ENCODE data around the gene OR2T29. TPM values are rescaled to one million over a fixed set of nuclear protein-coding genes. Genes with fewer than 3 reads are reported as not detected.
"Not testable (repeated sequence)": the region's sequence is repeated elsewhere in the genome, so short reads cannot be mapped to it uniquely, and the experiment has no call there.

Gene OR2T29
- total RNA-seq, 1 donor from 2014 or later, result not detected

DNA sequence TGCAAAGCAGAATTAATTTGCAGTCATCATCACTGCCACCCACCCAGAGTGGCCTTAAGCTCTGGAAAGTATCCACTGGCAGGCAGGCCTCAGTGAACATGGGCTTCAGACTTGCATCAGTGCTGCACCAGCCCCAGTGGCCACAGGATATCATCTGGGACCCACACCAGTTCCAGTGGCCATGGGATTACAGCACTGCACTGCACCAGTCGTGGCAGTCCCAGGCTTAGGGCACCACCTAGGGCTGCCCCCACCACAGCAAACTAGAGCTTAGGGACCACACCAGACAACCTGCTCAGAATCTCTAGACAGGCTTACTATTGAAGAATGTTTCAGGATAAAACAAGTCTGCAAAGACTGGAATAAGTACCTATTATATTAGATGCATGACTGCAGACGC, 15.2 kb downstream of the OR2T29 start:
- not testable (repeated sequence) for H3K36me3 Mint-ChIP-seq (ENCODE audit: low read depth, unreplicated experiment); H3K9me3 ChIP-seq (ENCODE audit: insufficient read depth, low read depth, low read length); H2AFZ ChIP-seq (ENCODE audit: low read depth, low read length); H3K27ac ChIP-seq (ENCODE audit: low read depth, low read length); H3K4me3 Mint-ChIP-seq (ENCODE audit: unreplicated experiment); DNase-seq (ENCODE audit: low read depth); H3K4me2 ChIP-seq (ENCODE audit: low read length); H3K36me3 ChIP-seq (ENCODE audit: insufficient read depth, low read length); H3K27me3 ChIP-seq (ENCODE audit: insufficient read depth, low read length); H4K20me1 ChIP-seq (ENCODE audit: insufficient read depth, low read length); H3K79me2 ChIP-seq (ENCODE audit: insufficient read depth, low read length); H3K27ac Mint-ChIP-seq (ENCODE audit: unreplicated experiment); H3K4me3 ChIP-seq (ENCODE audit: insufficient read depth, low read depth, low read length); FAIRE-seq; H3K4me1 Mint-ChIP-seq (ENCODE audit: low read depth, unreplicated experiment); H3K9me3 Mint-ChIP-seq (ENCODE audit: unreplicated experiment); H3K9ac ChIP-seq (ENCODE audit: low read length); H3K27me3 Mint-ChIP-seq (ENCODE audit: low read depth, unreplicated experiment); H3K4me1 ChIP-seq (ENCODE audit: insufficient read depth, low read length)

DNA sequence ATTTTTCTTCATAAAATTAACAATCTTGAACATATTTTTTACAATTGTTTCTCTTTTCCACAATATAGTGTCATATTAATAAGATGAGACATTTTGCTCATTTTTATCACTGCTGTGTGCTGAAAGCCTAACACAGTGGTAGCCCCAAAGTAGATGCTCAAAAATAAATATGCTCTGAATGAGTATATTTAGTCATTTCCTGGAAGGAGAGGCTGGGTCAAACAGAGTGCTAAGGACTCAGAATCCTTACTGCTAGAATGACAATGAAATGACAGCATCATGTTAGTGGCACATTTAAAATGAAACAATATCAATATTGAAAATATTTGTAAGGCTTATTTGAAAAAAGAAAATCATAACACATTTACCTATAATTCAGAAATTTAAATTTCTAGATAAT, 25.1 kb downstream of the OR2T29 start:
- not testable (repeated sequence) for FAIRE-seq; DNase-seq (ENCODE audit: low read depth)

DNA sequence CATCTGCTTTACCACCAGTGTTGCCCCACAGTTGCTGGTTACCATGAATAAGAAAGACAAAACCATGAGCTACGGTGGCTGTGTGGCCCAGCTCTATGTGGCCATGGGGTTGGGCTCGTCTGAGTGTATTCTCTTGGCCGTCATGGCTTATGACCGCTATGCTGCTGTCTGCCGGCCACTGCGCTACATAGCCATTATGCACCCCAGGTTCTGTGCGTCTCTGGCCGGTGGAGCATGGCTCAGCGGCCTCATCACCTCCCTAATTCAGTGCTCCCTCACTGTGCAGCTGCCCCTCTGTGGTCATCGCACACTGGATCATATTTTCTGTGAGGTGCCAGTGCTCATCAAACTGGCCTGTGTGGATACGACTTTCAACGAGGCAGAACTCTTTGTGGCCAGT, 40.7 kb downstream of the OR2T29 start:
- Histone ChIP-seq H2AFZ (ENCODE audit: low read depth, low read length) (no peak overlapping the region), H3K9me3 (ENCODE audit: insufficient read depth, low read depth, low read length) (no peaks in the 10 kb centered on the region), H3K27ac (ENCODE audit: low read depth, low read length) (no peak overlapping the region), H3K4me1 (ENCODE audit: insufficient read depth, low read length) (no peaks in the 10 kb centered on the region), H3K79me2 (ENCODE audit: insufficient read depth, low read length) (no peaks in the 10 kb centered on the region), H3K9ac (ENCODE audit: low read length) (no peak overlapping the region), H4K20me1 (ENCODE audit: insufficient read depth, low read length) (no peaks in the 10 kb centered on the region), H3K4me3 (ENCODE audit: insufficient read depth, low read depth, low read length) (no peak overlapping the region), H3K36me3 (ENCODE audit: insufficient read depth, low read length) (no peaks in the 10 kb centered on the region), H3K27me3 (ENCODE audit: insufficient read depth, low read length) (no peaks in the 10 kb centered on the region), H3K4me2 (ENCODE audit: low read length) (no peak overlapping the region)
- no peaks in the 10 kb centered on the region for H3K27me3 Mint-ChIP-seq (ENCODE audit: low read depth, unreplicated experiment)
- no peak overlapping the region for H3K27ac Mint-ChIP-seq (ENCODE audit: unreplicated experiment)
- H3K36me3 Mint-ChIP-seq (ENCODE audit: low read depth, unreplicated experiment), result no peaks in the 10 kb centered on the region
- no peak overlapping the region for H3K4me3 Mint-ChIP-seq (ENCODE audit: unreplicated experiment)
- no peak for FAIRE-seq
- no peak for TF ChIP-seq EZH2 (IDR thresholded peaks at IDR 0.05; ENCODE audit: insufficient read depth, low read length)
- TF ChIP-seq, protein P1, sequence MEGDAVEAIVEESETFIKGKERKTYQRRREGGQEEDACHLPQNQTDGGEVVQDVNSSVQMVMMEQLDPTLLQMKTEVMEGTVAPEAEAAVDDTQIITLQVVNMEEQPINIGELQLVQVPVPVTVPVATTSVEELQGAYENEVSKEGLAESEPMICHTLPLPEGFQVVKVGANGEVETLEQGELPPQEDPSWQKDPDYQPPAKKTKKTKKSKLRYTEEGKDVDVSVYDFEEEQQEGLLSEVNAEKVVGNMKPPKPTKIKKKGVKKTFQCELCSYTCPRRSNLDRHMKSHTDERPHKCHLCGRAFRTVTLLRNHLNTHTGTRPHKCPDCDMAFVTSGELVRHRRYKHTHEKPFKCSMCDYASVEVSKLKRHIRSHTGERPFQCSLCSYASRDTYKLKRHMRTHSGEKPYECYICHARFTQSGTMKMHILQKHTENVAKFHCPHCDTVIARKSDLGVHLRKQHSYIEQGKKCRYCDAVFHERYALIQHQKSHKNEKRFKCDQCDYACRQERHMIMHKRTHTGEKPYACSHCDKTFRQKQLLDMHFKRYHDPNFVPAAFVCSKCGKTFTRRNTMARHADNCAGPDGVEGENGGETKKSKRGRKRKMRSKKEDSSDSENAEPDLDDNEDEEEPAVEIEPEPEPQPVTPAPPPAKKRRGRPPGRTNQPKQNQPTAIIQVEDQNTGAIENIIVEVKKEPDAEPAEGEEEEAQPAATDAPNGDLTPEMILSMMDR (IDR thresholded peaks at IDR 0.05; ENCODE audit: insufficient read depth, low read depth, low read length), result no peak
- DNase-seq (ENCODE audit: low read depth), result no peak
- H3K4me1 Mint-ChIP-seq (ENCODE audit: low read depth, unreplicated experiment), result no peaks in the 10 kb centered on the region
- peaks cover 9% of the 10 kb centered on the region for H3K9me3 Mint-ChIP-seq (ENCODE audit: unreplicated experiment)

More for the DNA sequence above, 25.1 kb downstream of the OR2T29 start:
- H3K9me3 Mint-ChIP-seq (ENCODE audit: unreplicated experiment); H3K4me3 Mint-ChIP-seq (ENCODE audit: unreplicated experiment); H4K20me1 ChIP-seq (ENCODE audit: insufficient read depth, low read length); H3K27me3 Mint-ChIP-seq (ENCODE audit: low read depth, unreplicated experiment); H3K79me2 ChIP-seq (ENCODE audit: insufficient read depth, low read length); H3K27ac ChIP-seq (ENCODE audit: low read depth, low read length); H3K4me1 Mint-ChIP-seq (ENCODE audit: low read depth, unreplicated experiment); H3K36me3 ChIP-seq (ENCODE audit: insufficient read depth, low read length); H3K9ac ChIP-seq (ENCODE audit: low read length); H3K27me3 ChIP-seq (ENCODE audit: insufficient read depth, low read length); H3K27ac Mint-ChIP-seq (ENCODE audit: unreplicated experiment); H3K36me3 Mint-ChIP-seq (ENCODE audit: low read depth, unreplicated experiment); H3K4me2 ChIP-seq (ENCODE audit: low read length); H3K4me3 ChIP-seq (ENCODE audit: insufficient read depth, low read depth, low read length); H2AFZ ChIP-seq (ENCODE audit: low read depth, low read length); H3K9me3 ChIP-seq (ENCODE audit: insufficient read depth, low read depth, low read length); H3K4me1 ChIP-seq (ENCODE audit: insufficient read depth, low read length): not testable (repeated sequence)

DNA sequence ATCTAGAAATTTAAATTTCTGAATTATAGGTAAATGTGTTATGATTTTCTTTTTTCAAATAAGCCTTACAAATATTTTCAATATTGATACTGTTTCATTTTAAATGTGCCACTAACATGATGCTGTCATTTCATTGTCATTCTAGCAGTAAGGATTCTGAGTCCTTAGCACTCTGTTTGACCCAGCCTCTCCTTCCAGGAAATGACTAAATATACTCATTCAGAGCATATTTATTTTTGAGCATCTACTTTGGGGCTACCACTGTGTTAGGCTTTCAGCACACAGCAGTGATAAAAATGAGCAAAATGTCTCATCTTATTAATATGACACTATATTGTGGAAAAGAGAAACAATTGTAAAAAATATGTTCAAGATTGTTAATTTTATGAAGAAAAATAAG, 52.4 kb downstream of the OR2T29 start:
- H3K9me3 ChIP-seq (ENCODE audit: insufficient read depth, low read depth, low read length); H3K79me2 ChIP-seq (ENCODE audit: insufficient read depth, low read length); H3K36me3 Mint-ChIP-seq (ENCODE audit: low read depth, unreplicated experiment); H3K4me3 ChIP-seq (ENCODE audit: insufficient read depth, low read depth, low read length); H3K27me3 ChIP-seq (ENCODE audit: insufficient read depth, low read length); H3K4me3 Mint-ChIP-seq (ENCODE audit: unreplicated experiment); H3K36me3 ChIP-seq (ENCODE audit: insufficient read depth, low read length); H3K4me2 ChIP-seq (ENCODE audit: low read length); DNase-seq (ENCODE audit: low read depth); H3K27ac ChIP-seq (ENCODE audit: low read depth, low read length); H2AFZ ChIP-seq (ENCODE audit: low read depth, low read length); H4K20me1 ChIP-seq (ENCODE audit: insufficient read depth, low read length); H3K4me1 ChIP-seq (ENCODE audit: insufficient read depth, low read length); FAIRE-seq; H3K9ac ChIP-seq (ENCODE audit: low read length); H3K4me1 Mint-ChIP-seq (ENCODE audit: low read depth, unreplicated experiment); H3K27me3 Mint-ChIP-seq (ENCODE audit: low read depth, unreplicated experiment); H3K27ac Mint-ChIP-seq (ENCODE audit: unreplicated experiment); H3K9me3 Mint-ChIP-seq (ENCODE audit: unreplicated experiment): not testable (repeated sequence)

DNA sequence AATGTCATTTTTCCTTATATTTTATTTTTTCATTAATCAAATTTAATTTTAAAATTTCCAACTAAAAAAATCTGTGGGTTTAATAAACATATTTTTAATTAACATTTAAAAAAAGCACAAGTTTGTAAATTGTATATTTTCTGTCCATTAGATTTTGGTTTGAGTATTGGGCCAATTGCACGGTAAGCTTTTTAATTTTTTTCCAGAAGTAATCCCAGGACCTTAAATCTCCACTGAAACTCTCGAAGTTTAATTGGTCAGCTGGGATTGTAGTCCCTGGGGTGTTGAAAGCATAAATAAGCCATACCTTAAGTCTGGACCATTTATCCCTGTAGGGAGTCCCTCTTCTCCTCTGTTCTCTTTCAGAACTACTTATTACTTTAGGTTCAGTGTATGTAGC, 54.8 kb downstream of the OR2T29 start, which contains the start of gene OR2G6:
TSS of gene OR2G6 (plus strand) at position 301 of the 400 bp plus-strand sequence. CDS start 13,574 bp downstream, outside the sequence.
- not testable (repeated sequence) for H3K4me2 ChIP-seq (ENCODE audit: low read length); H3K9me3 ChIP-seq (ENCODE audit: insufficient read depth, low read depth, low read length); H3K27me3 Mint-ChIP-seq (ENCODE audit: low read depth, unreplicated experiment); H3K4me1 Mint-ChIP-seq (ENCODE audit: low read depth, unreplicated experiment); H2AFZ ChIP-seq (ENCODE audit: low read depth, low read length); H3K36me3 ChIP-seq (ENCODE audit: insufficient read depth, low read length); H3K9ac ChIP-seq (ENCODE audit: low read length); H4K20me1 ChIP-seq (ENCODE audit: insufficient read depth, low read length); H3K79me2 ChIP-seq (ENCODE audit: insufficient read depth, low read length); H3K9me3 Mint-ChIP-seq (ENCODE audit: unreplicated experiment); H3K27ac ChIP-seq (ENCODE audit: low read depth, low read length); H3K4me3 ChIP-seq (ENCODE audit: insufficient read depth, low read depth, low read length); H3K36me3 Mint-ChIP-seq (ENCODE audit: low read depth, unreplicated experiment); H3K4me3 Mint-ChIP-seq (ENCODE audit: unreplicated experiment); H3K27ac Mint-ChIP-seq (ENCODE audit: unreplicated experiment); H3K4me1 ChIP-seq (ENCODE audit: insufficient read depth, low read length); FAIRE-seq; H3K27me3 ChIP-seq (ENCODE audit: insufficient read depth, low read length); DNase-seq (ENCODE audit: low read depth)

Data from astrocyte (in vitro differentiated cells and primary cell).